Measurements from ENCODE around the gene SLIT3. TPM values are rescaled to one million over a fixed set of nuclear protein-coding genes. Genes with fewer than 3 reads are reported as not detected.

SLIT3 gene
- total and polyA plus RNA-seq, 2 experiments from 2014 or later, result 0.59 to 0.71 TPM

DNA sequence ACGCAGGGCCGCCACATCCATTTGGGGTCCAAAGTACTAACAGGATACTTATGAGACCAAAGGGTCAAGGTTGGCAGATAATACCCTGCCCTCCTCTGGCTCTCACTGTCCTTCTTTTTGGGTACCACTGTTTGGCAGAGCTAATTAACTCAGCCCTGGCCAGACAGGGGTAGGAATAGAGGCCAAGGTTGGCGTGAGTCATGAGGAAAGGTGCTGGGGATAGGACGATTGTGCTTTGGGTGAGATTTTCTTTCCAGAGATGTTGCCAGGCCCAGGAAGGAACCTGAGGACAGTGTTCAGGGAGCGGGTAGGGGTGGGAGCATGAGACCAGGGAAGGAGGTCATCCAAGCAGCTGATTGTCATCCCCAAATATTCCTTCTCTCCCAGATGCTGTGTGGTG is 529.9 kb downstream of the SLIT3 start:
- H4K20me1 ChIP-seq (replicated peaks; ENCODE audit: insufficient read depth), result no peaks in the 10 kb centered on the region
- H3K4me3 ChIP-seq, result no peak overlapping the region
- ATAC-seq (no peak), DNase-seq (ENCODE audit: low spot score) (no peak)
- H3K9me3 Mint-ChIP-seq, result peaks cover 14% of the 10 kb centered on the region; the same call in 2 of the 3 replicates
- H3K4me1 ChIP-seq (ENCODE audit: insufficient read depth), result no peaks in the 10 kb centered on the region
- H3K4me3 Mint-ChIP-seq, result no peak overlapping the region
- H3K36me3 ChIP-seq (ENCODE audit: insufficient read depth), result no peaks in the 10 kb centered on the region
- H3K9me2 ChIP-seq (ENCODE audit: insufficient read depth), result no peaks in the 10 kb centered on the region
- H3K27ac Mint-ChIP-seq, result no peak overlapping the region
- no peak overlapping the region for H3K27ac ChIP-seq (ENCODE audit: low read depth)
- no peak for TF ChIP-seq NANOG (IDR thresholded peaks at IDR 0.05; ENCODE audit: borderline replicate concordance)
- no peaks in the 10 kb centered on the region for H3K79me2 ChIP-seq (replicated peaks; ENCODE audit: insufficient read depth)
- no peaks in the 10 kb centered on the region for H3K36me3 Mint-ChIP-seq (ENCODE audit: low read depth)
- H3F3A ChIP-seq (replicated peaks; ENCODE audit: low read depth), result no peaks in the 10 kb centered on the region
- H3K4me1 Mint-ChIP-seq, result peaks cover 4% of the 10 kb centered on the region; the same call in 1 of the 3 replicates
- no peak overlapping the region for H3K4me2 ChIP-seq
- peaks cover 9% of the 10 kb centered on the region for H3K27me3 Mint-ChIP-seq (ENCODE audit: insufficient read depth, low read depth, poor library complexity)
- H2AFZ ChIP-seq, result no peak overlapping the region
- no peaks in the 10 kb centered on the region for H3K27me3 ChIP-seq (ENCODE audit: insufficient read depth)

DNA sequence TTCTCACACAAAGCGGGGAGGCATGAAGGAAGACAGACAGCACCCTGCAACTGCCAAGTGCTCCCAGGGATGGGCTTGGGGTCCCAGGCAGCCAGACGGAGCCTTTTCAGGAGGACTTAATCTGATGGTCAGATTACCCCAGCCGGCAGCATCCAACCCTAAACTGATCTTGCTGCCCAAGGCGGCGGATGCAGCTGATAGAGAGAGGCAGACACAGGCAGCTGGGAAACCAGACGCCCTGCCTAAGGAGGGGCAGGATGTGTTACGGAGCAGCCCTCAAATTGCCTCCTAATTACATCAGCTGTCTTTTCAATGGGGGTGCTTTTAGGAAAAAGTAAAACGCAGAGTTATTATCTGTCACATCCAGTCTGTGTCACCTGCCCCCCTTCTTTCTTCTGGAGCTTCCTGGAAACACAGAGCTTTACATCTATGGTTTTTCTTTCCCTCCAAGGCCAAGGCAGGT is 530.9 kb downstream of the SLIT3 start:
- no peak overlapping the region for H3K27ac ChIP-seq (ENCODE audit: low read depth)
- TF ChIP-seq STAT1 (IDR thresholded peaks at IDR 0.05; ENCODE audit: unreplicated experiment) (no peak), POLR2AphosphoS5 (IDR thresholded peaks at IDR 0.05; ENCODE audit: low read depth) (no peak), ZNF331 (CRISPR knock-in tag; IDR thresholded peaks at IDR 0.05; ENCODE audit: low read depth) (no peak), EZH2 (IDR thresholded peaks at IDR 0.05; ENCODE audit: low read depth, unreplicated experiment) (no peak), JUNB (IDR thresholded peaks at IDR 0.05; ENCODE audit: unreplicated experiment) (no peak), CREB1 (CRISPR knock-in tag; IDR thresholded peaks at IDR 0.05; ENCODE audit: low read depth) (no peak), ZNF114 (CRISPR knock-in tag; IDR thresholded peaks at IDR 0.05) (no peak), ETS1 (IDR thresholded peaks at IDR 0.05) (no peak), EZH2phosphoT487 (IDR thresholded peaks at IDR 0.05; ENCODE audit: unreplicated experiment) (no peak)
- TF ChIP-seq, protein P1, sequence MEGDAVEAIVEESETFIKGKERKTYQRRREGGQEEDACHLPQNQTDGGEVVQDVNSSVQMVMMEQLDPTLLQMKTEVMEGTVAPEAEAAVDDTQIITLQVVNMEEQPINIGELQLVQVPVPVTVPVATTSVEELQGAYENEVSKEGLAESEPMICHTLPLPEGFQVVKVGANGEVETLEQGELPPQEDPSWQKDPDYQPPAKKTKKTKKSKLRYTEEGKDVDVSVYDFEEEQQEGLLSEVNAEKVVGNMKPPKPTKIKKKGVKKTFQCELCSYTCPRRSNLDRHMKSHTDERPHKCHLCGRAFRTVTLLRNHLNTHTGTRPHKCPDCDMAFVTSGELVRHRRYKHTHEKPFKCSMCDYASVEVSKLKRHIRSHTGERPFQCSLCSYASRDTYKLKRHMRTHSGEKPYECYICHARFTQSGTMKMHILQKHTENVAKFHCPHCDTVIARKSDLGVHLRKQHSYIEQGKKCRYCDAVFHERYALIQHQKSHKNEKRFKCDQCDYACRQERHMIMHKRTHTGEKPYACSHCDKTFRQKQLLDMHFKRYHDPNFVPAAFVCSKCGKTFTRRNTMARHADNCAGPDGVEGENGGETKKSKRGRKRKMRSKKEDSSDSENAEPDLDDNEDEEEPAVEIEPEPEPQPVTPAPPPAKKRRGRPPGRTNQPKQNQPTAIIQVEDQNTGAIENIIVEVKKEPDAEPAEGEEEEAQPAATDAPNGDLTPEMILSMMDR (conservative IDR thresholded peaks at IDR 0.05; ENCODE audit: low read depth in 2 of 2), result no peak
- TF ChIP-seq, protein P2, sequence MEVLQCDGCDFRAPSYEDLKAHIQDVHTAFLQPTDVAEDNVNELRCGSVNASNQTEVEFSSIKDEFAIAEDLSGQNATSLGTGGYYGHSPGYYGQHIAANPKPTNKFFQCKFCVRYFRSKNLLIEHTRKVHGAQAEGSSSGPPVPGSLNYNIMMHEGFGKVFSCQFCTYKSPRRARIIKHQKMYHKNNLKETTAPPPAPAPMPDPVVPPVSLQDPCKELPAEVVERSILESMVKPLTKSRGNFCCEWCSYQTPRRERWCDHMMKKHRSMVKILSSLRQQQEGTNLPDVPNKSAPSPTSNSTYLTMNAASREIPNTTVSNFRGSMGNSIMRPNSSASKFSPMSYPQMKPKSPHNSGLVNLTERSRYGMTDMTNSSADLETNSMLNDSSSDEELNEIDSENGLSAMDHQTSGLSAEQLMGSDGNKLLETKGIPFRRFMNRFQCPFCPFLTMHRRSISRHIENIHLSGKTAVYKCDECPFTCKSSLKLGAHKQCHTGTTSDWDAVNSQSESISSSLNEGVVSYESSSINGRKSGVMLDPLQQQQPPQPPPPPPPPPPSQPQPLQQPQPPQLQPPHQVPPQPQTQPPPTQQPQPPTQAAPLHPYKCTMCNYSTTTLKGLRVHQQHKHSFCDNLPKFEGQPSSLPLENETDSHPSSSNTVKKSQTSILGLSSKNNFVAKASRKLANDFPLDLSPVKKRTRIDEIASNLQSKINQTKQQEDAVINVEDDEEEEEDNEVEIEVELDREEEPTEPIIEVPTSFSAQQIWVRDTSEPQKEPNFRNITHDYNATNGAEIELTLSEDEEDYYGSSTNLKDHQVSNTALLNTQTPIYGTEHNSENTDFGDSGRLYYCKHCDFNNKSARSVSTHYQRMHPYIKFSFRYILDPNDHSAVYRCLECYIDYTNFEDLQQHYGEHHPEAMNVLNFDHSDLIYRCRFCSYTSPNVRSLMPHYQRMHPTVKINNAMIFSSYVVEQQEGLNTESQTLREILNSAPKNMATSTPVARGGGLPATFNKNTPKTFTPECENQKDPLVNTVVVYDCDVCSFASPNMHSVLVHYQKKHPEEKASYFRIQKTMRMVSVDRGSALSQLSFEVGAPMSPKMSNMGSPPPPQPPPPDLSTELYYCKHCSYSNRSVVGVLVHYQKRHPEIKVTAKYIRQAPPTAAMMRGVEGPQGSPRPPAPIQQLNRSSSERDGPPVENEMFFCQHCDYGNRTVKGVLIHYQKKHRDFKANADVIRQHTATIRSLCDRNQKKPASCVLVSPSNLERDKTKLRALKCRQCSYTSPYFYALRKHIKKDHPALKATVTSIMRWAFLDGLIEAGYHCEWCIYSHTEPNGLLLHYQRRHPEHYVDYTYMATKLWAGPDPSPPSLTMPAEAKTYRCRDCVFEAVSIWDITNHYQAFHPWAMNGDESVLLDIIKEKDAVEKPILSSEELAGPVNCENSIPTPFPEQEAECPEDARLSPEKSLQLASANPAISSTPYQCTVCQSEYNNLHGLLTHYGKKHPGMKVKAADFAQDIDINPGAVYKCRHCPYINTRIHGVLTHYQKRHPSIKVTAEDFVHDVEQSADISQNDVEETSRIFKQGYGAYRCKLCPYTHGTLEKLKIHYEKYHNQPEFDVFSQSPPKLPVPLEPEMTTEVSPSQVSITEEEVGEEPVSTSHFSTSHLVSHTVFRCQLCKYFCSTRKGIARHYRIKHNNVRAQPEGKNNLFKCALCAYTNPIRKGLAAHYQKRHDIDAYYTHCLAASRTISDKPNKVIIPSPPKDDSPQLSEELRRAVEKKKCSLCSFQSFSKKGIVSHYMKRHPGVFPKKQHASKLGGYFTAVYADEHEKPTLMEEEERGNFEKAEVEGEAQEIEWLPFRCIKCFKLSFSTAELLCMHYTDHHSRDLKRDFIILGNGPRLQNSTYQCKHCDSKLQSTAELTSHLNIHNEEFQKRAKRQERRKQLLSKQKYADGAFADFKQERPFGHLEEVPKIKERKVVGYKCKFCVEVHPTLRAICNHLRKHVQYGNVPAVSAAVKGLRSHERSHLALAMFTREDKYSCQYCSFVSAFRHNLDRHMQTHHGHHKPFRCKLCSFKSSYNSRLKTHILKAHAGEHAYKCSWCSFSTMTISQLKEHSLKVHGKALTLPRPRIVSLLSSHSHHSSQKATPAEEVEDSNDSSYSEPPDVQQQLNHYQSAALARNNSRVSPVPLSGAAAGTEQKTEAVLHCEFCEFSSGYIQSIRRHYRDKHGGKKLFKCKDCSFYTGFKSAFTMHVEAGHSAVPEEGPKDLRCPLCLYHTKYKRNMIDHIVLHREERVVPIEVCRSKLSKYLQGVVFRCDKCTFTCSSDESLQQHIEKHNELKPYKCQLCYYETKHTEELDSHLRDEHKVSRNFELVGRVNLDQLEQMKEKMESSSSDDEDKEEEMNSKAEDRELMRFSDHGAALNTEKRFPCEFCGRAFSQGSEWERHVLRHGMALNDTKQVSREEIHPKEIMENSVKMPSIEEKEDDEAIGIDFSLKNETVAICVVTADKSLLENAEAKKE (CRISPR knock-in tag; IDR thresholded peaks at IDR 0.05), result no peak

More for the DNA sequence above, 530.9 kb downstream of the SLIT3 start:
- no peaks in the 10 kb centered on the region for H3F3A ChIP-seq (replicated peaks; ENCODE audit: low read depth)
- no peaks in the 10 kb centered on the region for H3K79me2 ChIP-seq (replicated peaks; ENCODE audit: insufficient read depth)
- H3K4me2 ChIP-seq, result no peak overlapping the region
- no peaks in the 10 kb centered on the region for H3K36me3 ChIP-seq (ENCODE audit: insufficient read depth)
- H3K27me3 Mint-ChIP-seq (ENCODE audit: insufficient read depth, low read depth, poor library complexity), result peaks cover 12% of the 10 kb centered on the region
- no peaks in the 10 kb centered on the region for H3K4me1 ChIP-seq (ENCODE audit: insufficient read depth)
- H2AFZ ChIP-seq, result no peak overlapping the region
- no peaks in the 10 kb centered on the region for H3K36me3 Mint-ChIP-seq (ENCODE audit: low read depth)
- H3K27me3 ChIP-seq (ENCODE audit: insufficient read depth), result no peaks in the 10 kb centered on the region
- no peak for ATAC-seq
- H3K27ac Mint-ChIP-seq, result no peak overlapping the region
- no peak overlapping the region for H3K4me3 Mint-ChIP-seq
- peaks cover 14% of the 10 kb centered on the region; the same call in 2 of the 3 replicates for H3K9me3 Mint-ChIP-seq
- H4K20me1 ChIP-seq (replicated peaks; ENCODE audit: insufficient read depth), result no peaks in the 10 kb centered on the region
- no peaks in the 10 kb centered on the region for H3K9me2 ChIP-seq (ENCODE audit: insufficient read depth)
- peaks cover 7% of the 10 kb centered on the region for H3K4me1 Mint-ChIP-seq
- DNase-seq (ENCODE audit: low spot score), result no peak
- H3K4me3 ChIP-seq, result no peak overlapping the region

Data from GM23338 (cell line).